ENCODE data around the gene ZNF646.

DNA sequence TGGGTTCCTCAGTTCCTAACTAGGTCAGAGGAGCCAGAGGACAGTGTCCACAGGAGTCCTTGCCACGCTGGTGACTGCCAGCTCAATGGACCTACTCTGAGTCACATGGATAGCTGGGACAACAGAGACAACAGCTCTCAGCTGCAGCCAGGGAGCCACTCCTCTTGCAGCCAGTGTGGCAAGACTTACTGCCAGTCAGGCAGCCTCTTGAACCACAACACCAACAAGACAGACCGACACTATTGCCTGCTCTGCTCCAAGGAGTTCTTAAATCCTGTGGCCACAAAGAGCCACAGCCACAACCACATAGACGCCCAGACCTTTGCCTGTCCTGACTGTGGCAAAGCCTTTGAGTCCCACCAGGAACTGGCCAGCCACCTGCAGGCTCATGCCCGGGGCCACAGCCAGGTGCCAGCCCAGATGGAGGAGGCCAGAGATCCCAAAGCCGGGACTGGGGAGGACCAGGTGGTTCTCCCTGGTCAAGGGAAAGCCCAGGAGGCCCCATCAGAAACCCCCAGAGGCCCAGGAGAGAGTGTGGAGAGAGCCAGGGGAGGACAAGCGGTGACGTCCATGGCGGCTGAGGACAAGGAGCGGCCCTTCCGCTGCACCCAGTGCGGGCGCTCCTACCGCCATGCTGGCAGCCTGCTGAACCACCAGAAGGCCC, 6.7 kb downstream of the ZNF646 start:
- TF ChIP-seq, protein P1, sequence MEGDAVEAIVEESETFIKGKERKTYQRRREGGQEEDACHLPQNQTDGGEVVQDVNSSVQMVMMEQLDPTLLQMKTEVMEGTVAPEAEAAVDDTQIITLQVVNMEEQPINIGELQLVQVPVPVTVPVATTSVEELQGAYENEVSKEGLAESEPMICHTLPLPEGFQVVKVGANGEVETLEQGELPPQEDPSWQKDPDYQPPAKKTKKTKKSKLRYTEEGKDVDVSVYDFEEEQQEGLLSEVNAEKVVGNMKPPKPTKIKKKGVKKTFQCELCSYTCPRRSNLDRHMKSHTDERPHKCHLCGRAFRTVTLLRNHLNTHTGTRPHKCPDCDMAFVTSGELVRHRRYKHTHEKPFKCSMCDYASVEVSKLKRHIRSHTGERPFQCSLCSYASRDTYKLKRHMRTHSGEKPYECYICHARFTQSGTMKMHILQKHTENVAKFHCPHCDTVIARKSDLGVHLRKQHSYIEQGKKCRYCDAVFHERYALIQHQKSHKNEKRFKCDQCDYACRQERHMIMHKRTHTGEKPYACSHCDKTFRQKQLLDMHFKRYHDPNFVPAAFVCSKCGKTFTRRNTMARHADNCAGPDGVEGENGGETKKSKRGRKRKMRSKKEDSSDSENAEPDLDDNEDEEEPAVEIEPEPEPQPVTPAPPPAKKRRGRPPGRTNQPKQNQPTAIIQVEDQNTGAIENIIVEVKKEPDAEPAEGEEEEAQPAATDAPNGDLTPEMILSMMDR (IDR thresholded peaks at IDR 0.05) = no peak
- no peak for TF ChIP-seq POLR2A (IDR thresholded peaks at IDR 0.05)
- no peak for TF ChIP-seq EP300 (IDR thresholded peaks at IDR 0.05)
- no peak for TF ChIP-seq POLR2AphosphoS5 (IDR thresholded peaks at IDR 0.05)

Data from gastroesophageal sphincter (tissue), 3 donors.